Tibial artery (tissue), 4 donors: ENCODE data around the gene SMYD4.
"Not testable (repeated sequence)": the region's sequence is repeated elsewhere in the genome, so short reads cannot be mapped to it uniquely, and the experiment has no call there.

ENCODE experiments used
- DNase-seq, 2 donors: peaks; one replicate each; pipeline ENCODE4 v3.0.0-alpha.2; 2019
- H3K27ac ChIP-seq, 2 donors: fragments of 200-600 bp; sonication (generic) in 1 of 2; 1 replicate in 1 of 2; 2 replicates in 1 of 2; pipeline ENCODE4 v1.5.1; 2018 to 2019; ENCODE audit warnings: mild to moderate bottlenecking in 1 of 2
- H3K27me3 ChIP-seq, 2 donors: fragments of 200-600 bp; sonication (generic) in 1 of 2; one replicate each; pipeline versions ENCODE4 v1.5.1 to v1.6.0; 2016 to 2019
- H3K36me3 ChIP-seq, 3 donors: fragments of 200-600 bp; sonication (generic) in 2 of 3; one replicate each; pipeline ENCODE4 v1.5.1; 2016 to 2019; ENCODE audit warnings: mild to moderate bottlenecking in 2 of 3
- H3K4me1 ChIP-seq, 4 donors: fragments of 200-600 bp; sonication (generic) in 2 of 4; 1 replicate in 3 of 4; 2 replicates in 1 of 4; pipeline ENCODE4 v1.5.1; 2016 to 2019
- H3K4me3 ChIP-seq, 2 donors: fragments of 200-600 bp; sonication (generic) in 1 of 2; 1 replicate in 1 of 2; 2 replicates in 1 of 2; pipeline ENCODE4 v1.5.1; 2018 to 2019; ENCODE audit warnings: mild to moderate bottlenecking in 2 of 2
- H3K9me3 ChIP-seq, 3 donors: fragments of 200-600 bp; sonication (generic) in 1 of 3; one replicate each; pipeline ENCODE4 v1.5.1; 2016 to 2019
- CTCF ChIP-seq, 2 experiments: fragments of 200-600 bp in 1 of 2; fragments of 450-650 bp in 1 of 2; IDR thresholded peaks; one replicate each; pipeline ENCODE4 v1.5.1; 2017 to 2019; ENCODE audit warnings: antibody characterized with exemption in 2 of 2, mild to moderate bottlenecking in 1 of 2, moderate library complexity in 1 of 2
- intact Hi-C: fragments of 100-400 bp; cut with DNase I; formaldehyde crosslinking; loops from one replicate; pipeline ENCODE4 v1.15.0; 2023; ENCODE audit warnings: low total_unique reads

Gene SMYD4

GRCh38 chr17:1765576-1765975 is 64.1 kb downstream of the SMYD4 start:
- peaks cover 0 to 3% (median 0%) of the 10 kb centered on the region in 3 donors for H3K36me3 ChIP-seq
- H3K27me3 ChIP-seq, result peaks cover 0 to 28% of the 10 kb centered on the region in 2 donors
- H3K4me1 ChIP-seq, result peaks cover 0 to 24% (median 4%) of the 10 kb centered on the region in 4 donors
- no peaks in the 10 kb centered on the region for H3K9me3 ChIP-seq
- H3K4me3 ChIP-seq, result no peak overlapping the region
- peak overlapping the region in 1 of 2 donors; percentile 48 for H3K27ac ChIP-seq
- TF ChIP-seq CTCF (IDR thresholded peaks at IDR 0.05), result no peak
- intact Hi-C loops, result no loop called here
- DNase-seq, result no peak

- H3K9me3 ChIP-seq, H3K36me3 ChIP-seq, H3K4me3 ChIP-seq, intact Hi-C loops, DNase-seq: not testable (repeated sequence)
- peaks cover 0 to 24% (median 4%) of the 10 kb centered on the region in 4 donors for H3K4me1 ChIP-seq
- peak overlapping the region in 1 of 2 donors; percentile 48 for H3K27ac ChIP-seq
- H3K27me3 ChIP-seq, result peaks cover 0 to 28% of the 10 kb centered on the region in 2 donors
These were observed 65.0 kb downstream of the SMYD4 start for GRCh38 chr17:1764705-1765104.

- Histone ChIP-seq H3K4me3 (peak overlapping the region in 1 of 2 donors; percentile 47), H3K27me3 (peaks cover 0 to 24% of the 10 kb centered on the region in 2 donors), H3K27ac (peak overlapping the region; percentile 48 to 61), H3K9me3 (no peaks in the 10 kb centered on the region), H3K4me1 (peaks cover 0 to 24% (median 4%) of the 10 kb centered on the region in 4 donors), H3K36me3 (peaks cover 0 to 3% (median 0%) of the 10 kb centered on the region in 3 donors)
- peak; percentile 87 to 90 for DNase-seq
- TF ChIP-seq CTCF (IDR thresholded peaks at IDR 0.05), result no peak
- intact Hi-C loops, result no loop called here
These were observed 65.4 kb downstream of the SMYD4 start for GRCh38 chr17:1764284-1764683.

- intact Hi-C loops, result no loop called here
- Histone ChIP-seq H3K9me3 (no peaks in the 10 kb centered on the region), H3K36me3 (peaks cover 0 to 3% (median 0%) of the 10 kb centered on the region in 3 donors), H3K27ac (peak overlapping the region; percentile 48 to 61), H3K4me1 (peaks cover 0 to 24% (median 4%) of the 10 kb centered on the region in 4 donors), H3K27me3 (peaks cover 0 to 22% of the 10 kb centered on the region in 2 donors), H3K4me3 (peak overlapping the region; percentile 40 to 47)
- no peak for TF ChIP-seq CTCF (IDR thresholded peaks at IDR 0.05)
- DNase-seq, result peak; percentile 78 to 79
These were observed 66.5 kb downstream of the SMYD4 start for GRCh38 chr17:1762901-1763898.

GRCh38 chr17:1762233-1762900 is 67.3 kb downstream of the SMYD4 start:
- Histone ChIP-seq H3K4me1 (peaks cover 0 to 23% (median 4%) of the 10 kb centered on the region in 4 donors), H3K27ac (peak overlapping the region; percentile 48 to 61), H3K27me3 (peaks cover 0 to 22% of the 10 kb centered on the region in 2 donors), H3K36me3 (no peaks in the 10 kb centered on the region), H3K9me3 (no peaks in the 10 kb centered on the region), H3K4me3 (peak overlapping the region; percentile 40 to 47)
- intact Hi-C loops, result no loop called here
- TF ChIP-seq CTCF (IDR thresholded peaks at IDR 0.05), result no peak
- peak in 1 of 2 donors; percentile 57 for DNase-seq
